SU-DHL-6 (cell line): ENCODE measurements around the gene MAK.

Source experiments
- CTCF ChIP-seq: fragments of 200-600 bp; sonication (generic); IDR thresholded peaks from one replicate; pipeline ENCODE4 v1.5.1; 2017; ENCODE audit warnings: antibody characterized with exemption, mild to moderate bottlenecking, low read length, moderate library complexity; ENCODE audit not compliant: insufficient read depth, poor library complexity, severe bottlenecking
- EZH2phosphoT487 ChIP-seq: fragments of 200-600 bp; sonication (generic), shearing (Covaris generic); conservative IDR thresholded peaks from 2 replicates; pipeline ENCODE4 v1.6.1; 2018; ENCODE audit warnings: mild to moderate bottlenecking, antibody characterized with exemption, low read length, moderate library complexity, mixed read lengths

DNA sequence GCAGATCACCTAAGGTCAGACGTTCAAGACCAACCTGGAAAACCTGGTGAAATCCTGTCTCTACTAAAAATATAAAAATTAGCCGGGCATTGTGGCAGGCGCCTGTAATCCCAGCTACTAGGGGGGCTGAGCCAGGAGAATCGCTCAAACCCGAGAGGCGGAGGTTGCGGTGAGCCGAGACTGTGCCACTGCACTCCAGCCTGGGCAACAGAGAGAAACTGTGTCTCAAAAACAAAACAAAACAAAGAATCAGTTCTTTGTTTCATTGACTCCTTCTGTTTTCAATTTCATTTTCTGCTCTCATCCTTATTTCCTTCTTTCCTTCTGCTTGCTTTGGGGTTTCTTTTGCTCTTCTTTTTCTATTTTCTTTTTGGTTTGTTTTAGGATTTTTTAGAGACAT, 124.4 kb downstream of the MAK start:
- TF ChIP-seq CTCF: no peak
- TF ChIP-seq EZH2phosphoT487: no peak
